Stimulated activated CD4-positive, alpha-beta T cell treated with anti-CD3 and anti-CD28 coated beads, Interleukin-1b, Interleukin-23, amount 100 ng/mL, for 24 hours (primary cell): Measurements from ENCODE around the gene ZBED2.

ENCODE experiments used
- DNase-seq, 4 experiments: peaks; one replicate each; pipeline ENCODE4 v3.0.0-alpha.2; 2020; ENCODE audit warnings: low read depth in 4 of 4, low spot score in 1 of 4

ZBED2 gene

DNA sequence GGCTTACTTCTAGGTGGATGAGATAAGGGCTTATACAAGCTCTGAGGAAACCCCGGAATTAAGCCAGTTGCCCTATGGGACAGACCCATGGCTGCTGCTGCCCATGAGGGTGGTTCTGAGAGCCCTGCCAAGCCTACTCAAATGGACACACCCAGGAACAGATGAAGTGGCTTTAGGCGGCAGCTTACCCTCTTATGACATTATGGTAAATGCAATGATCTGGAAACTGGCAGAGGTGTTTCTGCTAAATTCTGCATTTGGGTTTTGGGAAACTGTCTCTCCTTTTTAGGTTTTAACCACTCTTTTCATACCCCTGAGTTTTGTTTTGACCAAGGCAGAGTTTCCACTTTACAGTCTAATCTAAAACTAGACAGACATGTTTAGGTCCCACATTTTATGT is 9.0 kb upstream of the ZBED2 start:
- no peak for DNase-seq

DNA sequence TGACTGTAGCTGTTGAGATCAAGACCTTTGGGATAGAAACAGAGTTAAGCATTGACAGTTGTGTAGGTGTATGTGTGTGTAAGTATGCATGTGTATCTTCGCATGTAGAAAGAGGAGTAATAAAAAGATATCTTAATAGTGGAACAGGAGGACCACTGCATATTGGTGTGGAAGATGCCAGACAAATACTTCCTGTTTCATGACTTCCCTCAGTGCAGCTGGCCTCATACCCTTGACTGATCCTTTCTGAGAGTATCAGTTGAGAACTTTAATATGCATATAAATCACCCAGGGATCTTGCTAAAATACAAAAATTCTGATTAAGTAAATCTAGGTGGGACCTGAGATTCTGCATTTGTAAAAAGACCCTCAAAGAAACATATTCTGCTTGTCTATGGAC is 8.5 kb upstream of the ZBED2 start:
- no peak for DNase-seq

- DNase-seq, result no peak
These were observed 6.7 kb upstream of the ZBED2 start for GRCh38 chr3:111601810-111602209.

- no peak for DNase-seq
These were observed 3.4 kb upstream of the ZBED2 start for GRCh38 chr3:111598552-111598951.

DNA sequence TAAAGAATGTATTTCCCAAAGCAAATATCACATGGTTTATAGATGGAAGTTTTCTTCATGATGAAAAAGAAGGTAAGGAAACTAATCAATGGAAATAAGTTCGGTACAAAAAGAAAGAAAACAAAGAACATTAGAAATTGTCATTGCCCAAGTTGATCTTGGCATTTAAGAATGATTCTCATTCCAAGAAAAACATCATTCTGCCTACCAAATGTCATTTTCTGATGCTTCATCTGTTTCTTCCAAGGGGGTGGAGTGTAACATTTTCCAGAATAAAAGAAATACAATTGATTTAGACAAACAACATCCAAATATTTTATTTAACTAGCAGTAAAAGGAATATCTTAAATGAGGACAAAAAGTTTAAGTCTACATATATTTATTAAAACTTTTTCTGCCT is 3.0 kb upstream of the ZBED2 start:
- no peak for DNase-seq

DNA sequence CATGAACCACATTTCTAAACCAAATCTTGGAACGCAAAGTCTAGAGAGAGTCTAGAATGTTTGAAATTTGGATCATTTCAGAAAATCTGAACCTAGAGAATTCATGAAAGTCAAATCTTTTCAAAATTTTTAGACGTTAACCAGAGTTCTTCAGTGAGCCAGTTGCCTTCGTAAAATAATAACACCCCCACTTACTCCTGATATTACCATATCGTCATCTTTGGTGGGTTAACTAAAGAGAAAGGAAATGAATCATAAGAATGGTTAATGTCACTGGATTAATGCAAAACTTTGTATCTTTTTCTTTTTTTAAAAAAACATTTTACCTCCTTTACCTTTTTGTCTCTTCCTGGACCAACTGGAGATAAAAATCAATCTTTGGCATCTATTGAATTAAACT is 1.2 kb upstream of the ZBED2 start:
- no peak for DNase-seq

GRCh38 chr3:111594781-111595180 is 365 bp downstream of the ZBED2 start:
- DNase-seq, result no peak

- no peak for DNase-seq
These were observed 941 bp downstream of the ZBED2 start for GRCh38 chr3:111594205-111594604.

- DNase-seq, result no peak
These were observed 1.5 kb downstream of the ZBED2 start for GRCh38 chr3:111593666-111594065.

DNA sequence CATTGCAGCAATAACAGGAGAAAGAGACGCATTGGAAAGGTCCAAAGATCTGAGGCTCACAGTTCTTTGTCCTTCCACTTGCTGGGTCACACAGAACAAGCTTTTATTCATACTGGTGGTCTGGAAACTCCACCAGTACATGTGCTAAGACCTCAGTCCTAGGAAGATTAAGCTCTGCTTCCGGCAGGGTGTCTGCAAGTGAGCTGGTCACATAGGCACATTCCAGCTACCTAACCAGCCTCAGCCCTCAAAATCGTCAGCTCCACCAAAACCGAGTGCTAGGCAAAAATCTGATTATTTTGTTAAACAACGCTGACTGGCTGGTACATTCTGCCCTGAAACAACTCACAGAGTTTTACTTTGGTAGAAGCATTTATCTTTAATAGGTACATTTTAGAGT is 2.2 kb downstream of the ZBED2 start:
- no peak for DNase-seq

GRCh38 chr3:111592143-111592542 is 3.0 kb downstream of the ZBED2 start:
- no peak for DNase-seq

- DNase-seq, result no peak
These were observed 3.6 kb downstream of the ZBED2 start for GRCh38 chr3:111591555-111591954.

DNA sequence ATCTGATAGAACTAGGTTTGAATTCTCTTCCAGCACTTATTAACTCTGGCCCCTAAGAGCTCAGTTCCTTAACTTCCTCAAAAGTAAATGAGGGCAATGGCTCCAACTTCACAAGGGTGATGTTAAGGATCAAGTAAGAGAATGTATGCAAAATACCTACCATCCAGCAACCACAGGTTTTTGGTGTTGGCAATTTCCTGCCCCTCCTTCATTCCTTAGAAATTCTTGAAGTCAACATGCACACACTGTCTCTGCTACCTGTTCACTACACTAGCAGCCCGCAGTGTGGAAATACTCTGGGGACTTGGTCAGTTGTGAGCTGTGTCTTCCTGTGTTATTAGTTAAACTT is 5.0 kb downstream of the ZBED2 start:
- no peak for DNase-seq

DNA sequence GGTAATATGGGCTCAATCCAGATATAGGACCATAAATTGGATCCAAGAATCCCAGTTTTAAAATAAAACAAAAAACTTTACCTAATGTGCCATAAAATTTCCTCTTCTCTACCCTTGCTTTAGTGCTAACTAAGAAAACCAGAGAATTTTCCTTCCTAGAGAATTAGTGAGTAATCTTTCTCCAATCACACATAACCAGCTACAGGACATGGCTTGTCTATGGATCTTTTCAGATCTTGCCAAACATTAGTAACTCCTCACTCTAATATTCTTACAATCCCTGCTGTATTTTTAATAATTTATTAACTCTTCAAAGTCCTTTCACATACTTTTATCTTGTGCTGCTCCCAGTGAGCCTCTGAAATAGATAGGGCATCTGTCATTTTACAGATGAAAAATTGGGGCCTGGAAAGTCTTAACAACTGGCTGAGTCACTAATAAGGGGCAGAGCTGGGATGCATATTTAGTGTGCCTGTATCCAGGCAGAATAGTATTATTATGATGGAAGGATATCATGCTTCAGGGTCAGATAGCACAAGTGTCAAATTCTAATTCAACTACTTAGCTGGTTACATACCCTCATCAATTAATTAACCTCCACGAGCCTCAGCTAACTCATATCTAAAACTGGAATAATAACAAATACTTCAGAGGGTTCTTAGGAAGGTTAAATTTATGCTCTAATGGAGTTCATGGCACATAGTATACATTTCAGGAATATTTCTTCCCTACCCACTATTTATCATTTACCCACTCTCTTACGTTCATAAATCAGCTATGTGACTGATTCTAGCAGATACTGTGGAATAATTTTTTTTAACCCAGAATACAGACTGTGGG is 5.6 kb downstream of the ZBED2 start:
- no peak for DNase-seq

- no peak for DNase-seq
These were observed 6.6 kb downstream of the ZBED2 start for GRCh38 chr3:111588527-111588926.

DNA sequence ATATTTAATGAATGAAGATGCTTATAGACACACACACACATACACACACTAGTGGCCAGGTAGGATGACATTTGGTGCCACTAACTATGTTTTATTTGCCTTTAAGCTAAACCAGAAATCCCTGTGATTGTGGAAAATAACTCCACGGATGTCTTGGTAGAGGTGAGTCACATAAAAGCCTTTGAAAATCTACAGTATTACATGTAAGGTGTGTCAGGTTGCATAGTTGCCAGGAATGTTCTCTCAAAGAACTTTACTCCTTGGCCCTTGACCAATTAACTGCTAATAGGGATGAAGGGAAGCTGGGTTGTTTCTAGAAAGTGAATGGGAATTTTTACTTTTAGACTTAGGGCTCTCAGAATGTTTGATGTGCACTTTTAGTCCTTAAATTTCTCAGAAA is 9.9 kb downstream of the ZBED2 start:
- no peak for DNase-seq

DNA sequence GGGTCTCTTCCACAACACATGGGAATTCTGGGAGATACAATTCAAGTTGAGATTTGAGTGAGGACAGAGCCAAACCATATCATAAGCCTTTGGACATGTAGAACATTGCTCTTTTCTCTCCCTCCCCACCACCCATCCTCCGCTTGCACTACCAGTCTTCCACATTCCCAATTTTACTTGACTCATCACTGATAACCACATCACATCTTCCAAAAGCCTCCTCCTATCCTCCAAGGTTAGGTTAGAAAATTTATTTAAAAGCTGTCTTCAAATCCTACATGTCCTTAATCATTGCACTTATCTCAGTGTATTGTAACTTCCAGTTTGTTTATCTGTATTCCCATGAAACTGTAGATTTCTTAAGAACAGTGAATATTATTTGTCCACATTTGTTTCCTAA is 10.4 kb downstream of the ZBED2 start:
- DNase-seq, result no peak

- no peak for DNase-seq
These were observed 13.0 kb downstream of the ZBED2 start for GRCh38 chr3:111582120-111582474.

- no peak for DNase-seq
These were observed 13.6 kb downstream of the ZBED2 start for GRCh38 chr3:111581403-111582119.

- DNase-seq, result no peak
These were observed 15.7 kb downstream of the ZBED2 start for GRCh38 chr3:111579495-111579894.

GRCh38 chr3:111578867-111579266 is 16.3 kb downstream of the ZBED2 start:
- DNase-seq, result no peak

GRCh38 chr3:111577798-111578685 is 17.1 kb downstream of the ZBED2 start:
- no peak for DNase-seq
